ENCODE results near the gene CCT6A.

DNA sequence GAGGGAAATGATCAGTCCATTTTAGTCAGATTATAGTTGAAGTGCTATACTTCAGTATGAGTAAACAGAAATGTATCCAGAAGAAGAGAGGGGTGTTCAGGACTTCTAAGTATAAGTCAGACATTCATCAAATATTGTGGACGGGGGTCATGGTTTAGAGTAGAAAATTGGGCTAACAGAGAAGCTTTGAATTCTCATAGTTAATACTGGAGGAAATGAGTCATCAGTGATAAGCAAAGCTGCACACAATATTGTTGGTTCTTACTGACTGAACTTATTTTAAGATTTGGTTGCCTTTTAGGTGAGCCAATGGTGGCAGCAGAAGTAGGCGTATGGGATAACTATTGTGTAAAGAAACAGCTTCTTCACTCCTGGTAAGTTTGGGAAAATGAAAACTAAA, 10.8 kb downstream of the CCT6A start:
- TF ChIP-seq, protein P1, sequence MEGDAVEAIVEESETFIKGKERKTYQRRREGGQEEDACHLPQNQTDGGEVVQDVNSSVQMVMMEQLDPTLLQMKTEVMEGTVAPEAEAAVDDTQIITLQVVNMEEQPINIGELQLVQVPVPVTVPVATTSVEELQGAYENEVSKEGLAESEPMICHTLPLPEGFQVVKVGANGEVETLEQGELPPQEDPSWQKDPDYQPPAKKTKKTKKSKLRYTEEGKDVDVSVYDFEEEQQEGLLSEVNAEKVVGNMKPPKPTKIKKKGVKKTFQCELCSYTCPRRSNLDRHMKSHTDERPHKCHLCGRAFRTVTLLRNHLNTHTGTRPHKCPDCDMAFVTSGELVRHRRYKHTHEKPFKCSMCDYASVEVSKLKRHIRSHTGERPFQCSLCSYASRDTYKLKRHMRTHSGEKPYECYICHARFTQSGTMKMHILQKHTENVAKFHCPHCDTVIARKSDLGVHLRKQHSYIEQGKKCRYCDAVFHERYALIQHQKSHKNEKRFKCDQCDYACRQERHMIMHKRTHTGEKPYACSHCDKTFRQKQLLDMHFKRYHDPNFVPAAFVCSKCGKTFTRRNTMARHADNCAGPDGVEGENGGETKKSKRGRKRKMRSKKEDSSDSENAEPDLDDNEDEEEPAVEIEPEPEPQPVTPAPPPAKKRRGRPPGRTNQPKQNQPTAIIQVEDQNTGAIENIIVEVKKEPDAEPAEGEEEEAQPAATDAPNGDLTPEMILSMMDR (IDR thresholded peaks at IDR 0.05; ENCODE audit: insufficient read depth, low read length): no peak
- TF ChIP-seq POLR2AphosphoS5 (IDR thresholded peaks at IDR 0.05; ENCODE audit: low read depth): no peak
- no peak for TF ChIP-seq GABPA (IDR thresholded peaks at IDR 0.05; ENCODE audit: low read depth)
- no peak for TF ChIP-seq SPI1 (IDR thresholded peaks at IDR 0.05; ENCODE audit: borderline replicate concordance, low read depth)
